ENCODE measurements around the gene ZNF705A. TPM values are rescaled to one million over a fixed set of nuclear protein-coding genes. Genes with fewer than 3 reads are reported as not detected.
"Not testable (repeated sequence)": the region's sequence is repeated elsewhere in the genome, so short reads cannot be mapped to it uniquely, and the experiment has no call there.

ZNF705A gene
- total RNA-seq, 1 experiment from 2014 or later, result not detected

- H3K4me1 ChIP-seq (ENCODE audit: control insufficient read depth, insufficient read depth, low read length), result no peaks in the 10 kb centered on the region
- H3K4me3 ChIP-seq (ENCODE audit: low read depth in 2 of 2, low read length in 2 of 2), result no peak overlapping the region
- BruUV-seq (replicated peaks), result no TSS peak
- CTCF ChIA-PET, result interaction anchor here (0.7 kb wide), 1 partner anchor 183 kb away, joined by 11 read pairs; no protein-coding TSS in a partner anchor
- no peak overlapping the region for H3K27ac ChIP-seq (ENCODE audit: low read length)
- TF ChIP-seq, protein P1, sequence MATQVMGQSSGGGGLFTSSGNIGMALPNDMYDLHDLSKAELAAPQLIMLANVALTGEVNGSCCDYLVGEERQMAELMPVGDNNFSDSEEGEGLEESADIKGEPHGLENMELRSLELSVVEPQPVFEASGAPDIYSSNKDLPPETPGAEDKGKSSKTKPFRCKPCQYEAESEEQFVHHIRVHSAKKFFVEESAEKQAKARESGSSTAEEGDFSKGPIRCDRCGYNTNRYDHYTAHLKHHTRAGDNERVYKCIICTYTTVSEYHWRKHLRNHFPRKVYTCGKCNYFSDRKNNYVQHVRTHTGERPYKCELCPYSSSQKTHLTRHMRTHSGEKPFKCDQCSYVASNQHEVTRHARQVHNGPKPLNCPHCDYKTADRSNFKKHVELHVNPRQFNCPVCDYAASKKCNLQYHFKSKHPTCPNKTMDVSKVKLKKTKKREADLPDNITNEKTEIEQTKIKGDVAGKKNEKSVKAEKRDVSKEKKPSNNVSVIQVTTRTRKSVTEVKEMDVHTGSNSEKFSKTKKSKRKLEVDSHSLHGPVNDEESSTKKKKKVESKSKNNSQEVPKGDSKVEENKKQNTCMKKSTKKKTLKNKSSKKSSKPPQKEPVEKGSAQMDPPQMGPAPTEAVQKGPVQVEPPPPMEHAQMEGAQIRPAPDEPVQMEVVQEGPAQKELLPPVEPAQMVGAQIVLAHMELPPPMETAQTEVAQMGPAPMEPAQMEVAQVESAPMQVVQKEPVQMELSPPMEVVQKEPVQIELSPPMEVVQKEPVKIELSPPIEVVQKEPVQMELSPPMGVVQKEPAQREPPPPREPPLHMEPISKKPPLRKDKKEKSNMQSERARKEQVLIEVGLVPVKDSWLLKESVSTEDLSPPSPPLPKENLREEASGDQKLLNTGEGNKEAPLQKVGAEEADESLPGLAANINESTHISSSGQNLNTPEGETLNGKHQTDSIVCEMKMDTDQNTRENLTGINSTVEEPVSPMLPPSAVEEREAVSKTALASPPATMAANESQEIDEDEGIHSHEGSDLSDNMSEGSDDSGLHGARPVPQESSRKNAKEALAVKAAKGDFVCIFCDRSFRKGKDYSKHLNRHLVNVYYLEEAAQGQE (IDR thresholded peaks at IDR 0.05; ENCODE audit: insufficient read depth in 1 of 2, low read depth in 2 of 2, low read length in 1 of 2), result no peak
- TF ChIP-seq CTCF (IDR thresholded peaks at IDR 0.05) (no peak), POLR2AphosphoS5 (IDR thresholded peaks at IDR 0.05; ENCODE audit: low read depth, low read length) (no peak), TCF7L2 (IDR thresholded peaks at IDR 0.05; ENCODE audit: low read depth, low read length) (no peak), SIN3A (IDR thresholded peaks at IDR 0.05; ENCODE audit: borderline replicate concordance, insufficient read depth, low read depth, low read length) (no peak)
- POLR2A ChIA-PET, result no interaction called here
- H3K27me3 ChIP-seq (ENCODE audit: control insufficient read depth, insufficient read depth, low read length), result no peaks in the 10 kb centered on the region
- H3K9me3 ChIP-seq (ENCODE audit: control insufficient read depth, insufficient read depth, low read depth, low read length), result no peaks in the 10 kb centered on the region
- ATAC-seq (no peak), DNase-seq (ENCODE audit: low read depth, low spot score) (no peak)
- intact Hi-C loops (cut with micrococcal nuclease; ENCODE audit: unreplicated experiment) (no loop called here), in situ Hi-C loops (cut with HindIII; ENCODE audit: low pct_unique_long_range_greater_than_20kb, low sequenced_read_pairs) (no loop called here)
- no peaks in the 10 kb centered on the region for H3K36me3 ChIP-seq (ENCODE audit: control insufficient read depth, insufficient read depth, low read length)
Observed at GRCh38 chr12:8226355-8226754, 69.5 kb downstream of the ZNF705A start.

DNA sequence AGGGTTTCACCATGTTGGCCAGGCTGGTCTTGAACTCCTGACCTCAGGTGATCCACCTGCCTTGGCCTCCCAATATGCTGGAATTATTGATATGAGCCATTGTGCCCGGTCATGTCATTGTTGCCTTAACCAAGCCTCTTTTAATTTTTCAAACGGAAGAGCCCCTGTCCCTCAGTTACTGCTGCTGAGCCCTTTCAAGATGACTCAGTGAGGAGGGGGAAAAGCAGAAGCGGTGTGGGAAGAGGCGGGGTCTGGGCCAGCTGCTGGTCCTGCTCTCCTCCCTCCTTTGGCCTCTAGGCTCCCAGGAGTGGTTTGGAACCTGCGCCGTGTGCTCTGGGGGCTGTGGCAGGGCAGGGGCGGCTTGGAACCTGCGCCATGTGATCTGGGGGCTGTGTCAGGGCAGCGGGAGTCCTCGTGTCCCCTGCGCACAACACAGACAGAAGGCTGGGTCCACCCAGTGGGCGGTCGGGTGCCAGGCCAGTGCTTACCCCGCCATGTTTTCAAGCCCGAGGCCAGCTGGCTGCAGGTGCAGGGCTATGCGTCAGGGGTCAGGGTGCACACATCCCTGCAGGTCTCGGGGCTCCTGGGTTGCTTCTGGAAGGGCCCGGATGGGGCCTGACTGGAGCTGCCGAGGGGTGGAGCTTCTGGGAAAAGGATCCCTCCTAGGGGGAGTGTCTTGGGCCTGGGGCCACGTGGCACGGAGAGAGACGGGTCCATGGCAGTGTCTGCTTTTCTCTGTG lies 70.3 kb downstream of the ZNF705A start, which contains the start of gene FAM90A1:
TSS of gene FAM90A1 (minus strand) at position 627 of the 740 bp plus-strand sequence. CDS start 2,786 bp downstream, outside the sequence.
- ATAC-seq; in situ Hi-C loops (cut with HindIII; ENCODE audit: low pct_unique_long_range_greater_than_20kb, low sequenced_read_pairs); H3K27ac ChIP-seq (ENCODE audit: low read length); H3K4me3 ChIP-seq (ENCODE audit: low read depth in 2 of 2, low read length in 2 of 2); intact Hi-C loops (cut with micrococcal nuclease; ENCODE audit: unreplicated experiment); POLR2A ChIA-PET; CTCF ChIA-PET; H3K36me3 ChIP-seq (ENCODE audit: control insufficient read depth, insufficient read depth, low read length); H3K9me3 ChIP-seq (ENCODE audit: control insufficient read depth, insufficient read depth, low read depth, low read length); H3K4me1 ChIP-seq (ENCODE audit: control insufficient read depth, insufficient read depth, low read length); H3K27me3 ChIP-seq (ENCODE audit: control insufficient read depth, insufficient read depth, low read length); BruUV-seq (replicated peaks); DNase-seq (ENCODE audit: low read depth, low spot score): not testable (repeated sequence)

DNA sequence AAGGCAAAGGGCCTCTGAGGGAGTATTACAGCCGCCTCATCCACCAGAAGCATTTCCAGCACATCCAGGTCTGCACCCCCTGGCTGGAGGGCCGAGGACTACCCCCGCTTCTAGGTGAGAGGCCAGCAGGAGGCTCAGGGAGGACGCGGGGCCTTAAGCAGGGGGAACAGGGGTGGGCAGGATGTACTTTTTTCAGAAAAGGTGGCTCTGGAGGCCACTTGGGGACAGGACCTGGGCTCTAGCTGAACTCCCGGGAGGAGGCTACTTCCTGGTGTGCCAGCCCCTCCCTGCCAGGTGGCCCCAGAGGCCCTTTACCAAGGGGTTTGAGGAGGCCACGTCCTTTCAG lies 70.9 kb downstream of the ZNF705A start:
- BruUV-seq (replicated peaks), result not testable (repeated sequence)

GRCh38 chr12:8228607-8229006 lies 71.8 kb downstream of the ZNF705A start:
- H3K4me1 ChIP-seq (ENCODE audit: control insufficient read depth, insufficient read depth, low read length); BruUV-seq (replicated peaks); ATAC-seq; CTCF ChIA-PET; H3K9me3 ChIP-seq (ENCODE audit: control insufficient read depth, insufficient read depth, low read depth, low read length); H3K27me3 ChIP-seq (ENCODE audit: control insufficient read depth, insufficient read depth, low read length); H3K27ac ChIP-seq (ENCODE audit: low read length); H3K36me3 ChIP-seq (ENCODE audit: control insufficient read depth, insufficient read depth, low read length); intact Hi-C loops (cut with micrococcal nuclease; ENCODE audit: unreplicated experiment); DNase-seq (ENCODE audit: low read depth, low spot score); in situ Hi-C loops (cut with HindIII; ENCODE audit: low pct_unique_long_range_greater_than_20kb, low sequenced_read_pairs); H3K4me3 ChIP-seq (ENCODE audit: low read depth in 2 of 2, low read length in 2 of 2): not testable (repeated sequence)
- POLR2A ChIA-PET, result interaction anchor here (0.7 kb wide), 1 partner anchor 134 kb away, joined by 4 read pairs; no protein-coding TSS in a partner anchor

More for the DNA sequence above, 70.9 kb downstream of the ZNF705A start:
- H3K27ac ChIP-seq (ENCODE audit: low read length); DNase-seq (ENCODE audit: low read depth, low spot score); H3K4me3 ChIP-seq (ENCODE audit: low read depth in 2 of 2, low read length in 2 of 2); ATAC-seq; H3K27me3 ChIP-seq (ENCODE audit: control insufficient read depth, insufficient read depth, low read length); POLR2A ChIA-PET; H3K9me3 ChIP-seq (ENCODE audit: control insufficient read depth, insufficient read depth, low read depth, low read length); H3K4me1 ChIP-seq (ENCODE audit: control insufficient read depth, insufficient read depth, low read length); CTCF ChIA-PET; in situ Hi-C loops (cut with HindIII; ENCODE audit: low pct_unique_long_range_greater_than_20kb, low sequenced_read_pairs); intact Hi-C loops (cut with micrococcal nuclease; ENCODE audit: unreplicated experiment); H3K36me3 ChIP-seq (ENCODE audit: control insufficient read depth, insufficient read depth, low read length): not testable (repeated sequence)

DNA sequence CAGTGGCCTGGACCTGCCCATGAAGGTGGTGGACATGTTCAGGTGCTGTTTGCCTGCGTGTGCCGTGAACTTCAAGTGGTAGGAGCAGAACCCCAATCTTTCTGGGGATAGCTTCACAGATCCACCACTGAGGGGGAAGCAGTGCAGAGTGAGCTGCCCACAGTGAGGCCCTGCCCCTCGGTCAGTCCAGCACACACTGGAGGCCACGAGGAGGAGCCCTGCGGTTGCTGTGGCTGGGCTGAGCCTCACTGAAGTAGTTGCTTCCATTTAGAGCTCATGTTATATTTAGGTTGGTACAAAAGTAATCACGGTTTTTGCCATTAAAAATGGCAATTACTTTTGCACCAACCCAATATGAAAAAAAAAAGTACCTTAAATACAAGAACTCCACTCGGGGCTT lies 72.7 kb downstream of the ZNF705A start:
- H3K27me3 ChIP-seq (ENCODE audit: control insufficient read depth, insufficient read depth, low read length); BruUV-seq (replicated peaks); H3K4me3 ChIP-seq (ENCODE audit: low read depth in 2 of 2, low read length in 2 of 2); intact Hi-C loops (cut with micrococcal nuclease; ENCODE audit: unreplicated experiment); DNase-seq (ENCODE audit: low read depth, low spot score); H3K27ac ChIP-seq (ENCODE audit: low read length); ATAC-seq; POLR2A ChIA-PET; CTCF ChIA-PET; H3K36me3 ChIP-seq (ENCODE audit: control insufficient read depth, insufficient read depth, low read length); H3K9me3 ChIP-seq (ENCODE audit: control insufficient read depth, insufficient read depth, low read depth, low read length); in situ Hi-C loops (cut with HindIII; ENCODE audit: low pct_unique_long_range_greater_than_20kb, low sequenced_read_pairs); H3K4me1 ChIP-seq (ENCODE audit: control insufficient read depth, insufficient read depth, low read length): not testable (repeated sequence)
